Measurements from ENCODE around the gene DGKG.

The DGKG gene

GRCh38 chr3:186097663-186098451 lies 264.2 kb downstream of the DGKG start:
- Histone ChIP-seq H3K27ac (ENCODE audit: low read length) (no peak overlapping the region), H3K4me3 (ENCODE audit: low read length) (peak overlapping the region; percentile 31; the same call in 1 of the 2 replicates), H3K4me1 (ENCODE audit: control insufficient read depth, insufficient read depth, low read length) (no peaks in the 10 kb centered on the region; the same call in 1 of the 2 replicates), H3K27me3 (ENCODE audit: control insufficient read depth, insufficient read depth, low read length) (no peaks in the 10 kb centered on the region), H3K36me3 (ENCODE audit: control insufficient read depth, insufficient read depth, low read length) (no peaks in the 10 kb centered on the region), H3K9me3 (ENCODE audit: control insufficient read depth, insufficient read depth, low read length) (no peaks in the 10 kb centered on the region)
- DNase-seq (ENCODE audit: low read depth, low spot score): no peak
- WGBS (ENCODE audit: insufficient coverage, insufficient read length): no CpG with 5 or more reads among the region's 16 CpGs

- Histone ChIP-seq H3K36me3 (ENCODE audit: control insufficient read depth, insufficient read depth, low read length) (no peaks in the 10 kb centered on the region), H3K4me1 (ENCODE audit: control insufficient read depth, insufficient read depth, low read length) (no peaks in the 10 kb centered on the region; the same call in 1 of the 2 replicates), H3K27me3 (ENCODE audit: control insufficient read depth, insufficient read depth, low read length) (no peaks in the 10 kb centered on the region), H3K27ac (ENCODE audit: low read length) (no peak overlapping the region), H3K9me3 (ENCODE audit: control insufficient read depth, insufficient read depth, low read length) (no peaks in the 10 kb centered on the region), H3K4me3 (ENCODE audit: low read length) (no peak overlapping the region)
- DNase-seq (ENCODE audit: low read depth, low spot score): no peak
- WGBS (ENCODE audit: insufficient coverage, insufficient read length): no CpG with 5 or more reads among the region's 4 CpGs
These were observed 264.7 kb downstream of the DGKG start for GRCh38 chr3:186097317-186097662.
